Measurements from ENCODE around the gene ATP10B.
A peak's percentile ranks its signal among the peaks of the same experiment; 100 is the strongest.
"Not testable (repeated sequence)": the region's sequence is repeated elsewhere in the genome, so short reads cannot be mapped to it uniquely, and the experiment has no call there.

ATP10B gene

DNA sequence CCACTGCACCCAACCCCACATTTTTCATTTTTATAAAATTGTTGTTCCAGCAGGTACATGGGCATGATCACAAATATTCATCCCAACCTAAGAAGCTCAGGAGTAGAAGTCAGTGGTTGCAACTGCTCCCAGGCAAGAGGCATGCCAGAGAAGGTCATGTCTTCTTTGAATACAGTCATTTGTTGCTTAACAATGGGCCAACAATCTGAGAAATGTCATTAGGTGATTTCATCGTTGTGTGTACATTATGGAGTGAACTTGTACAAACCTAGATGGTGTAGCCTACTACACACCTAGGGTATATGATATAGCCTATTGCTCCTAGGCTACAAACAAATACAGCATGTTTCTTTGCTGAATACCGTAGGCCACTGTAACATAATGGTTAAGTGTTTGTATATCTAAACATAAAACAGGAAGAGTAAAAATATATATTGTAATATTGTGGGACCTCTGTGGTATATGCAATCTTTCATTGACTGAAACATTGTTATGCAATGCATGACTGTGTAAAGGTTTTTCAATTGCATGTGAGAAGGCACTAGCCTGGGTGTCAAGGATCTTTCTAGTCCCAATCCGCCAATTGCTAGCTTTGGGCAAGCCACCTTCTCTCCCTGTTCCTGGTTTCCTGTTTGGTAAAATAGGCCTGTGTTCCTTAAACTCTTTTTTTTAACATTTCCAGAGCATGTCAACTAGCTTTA lies 27.6 kb downstream of the ATP10B start:
- in situ Hi-C loops (cut with MboI; ENCODE audit: low pct_unique_long_range_greater_than_20kb, low sequenced_read_pairs, unreplicated experiment): no loop called here
- DNase-seq (ENCODE audit: low spot score): no peak
- TF ChIP-seq CTCF (IDR thresholded peaks at IDR 0.05; ENCODE audit: extremely low read depth, insufficient read depth, missing control alignments): no peak

DNA sequence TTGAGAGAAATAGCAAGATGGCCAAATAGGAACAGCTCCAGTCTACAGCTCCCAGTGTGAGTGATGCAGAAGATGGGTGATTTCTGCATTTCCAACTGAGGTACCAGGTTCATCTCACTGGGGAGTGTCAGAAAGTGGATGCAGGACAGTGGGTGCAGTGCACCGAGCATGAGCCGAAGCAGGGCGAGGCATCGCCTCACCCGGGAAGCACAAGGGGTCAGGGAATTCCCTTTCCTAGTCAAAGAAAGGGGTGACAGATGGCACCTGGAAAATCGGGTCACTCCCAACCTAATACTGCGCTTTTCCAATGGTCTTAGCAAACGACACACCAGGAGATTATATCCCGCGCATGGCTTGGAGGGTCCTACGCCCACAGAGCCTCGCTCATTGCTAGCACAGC lies 39.0 kb downstream of the ATP10B start:
- DNase-seq (ENCODE audit: low spot score); in situ Hi-C loops (cut with MboI; ENCODE audit: low pct_unique_long_range_greater_than_20kb, low sequenced_read_pairs, unreplicated experiment): not testable (repeated sequence)

DNA sequence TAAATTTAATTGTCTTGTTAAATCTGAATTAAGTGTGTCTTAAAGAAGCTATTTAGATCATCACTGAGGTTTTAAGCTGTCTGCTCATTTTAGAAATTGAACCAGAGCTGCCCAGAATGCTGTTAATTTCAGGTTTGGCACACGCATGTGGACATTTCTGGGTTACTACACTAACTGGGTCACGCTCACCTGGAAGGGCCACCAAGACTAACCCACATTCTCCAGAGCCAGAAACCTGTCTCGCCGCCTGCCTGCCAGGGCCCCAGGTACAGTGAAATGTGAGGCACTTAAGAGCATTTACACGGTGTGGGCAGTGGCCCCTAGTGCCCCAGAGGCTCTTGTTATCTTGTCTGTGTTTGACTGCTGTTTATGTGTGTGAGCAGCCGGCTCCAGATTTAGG lies 46.6 kb downstream of the ATP10B start:
- TF ChIP-seq CTCF (IDR thresholded peaks at IDR 0.05; ENCODE audit: extremely low read depth, insufficient read depth, missing control alignments): no peak
- DNase-seq (ENCODE audit: low spot score): no peak
- in situ Hi-C loops (cut with MboI; ENCODE audit: low pct_unique_long_range_greater_than_20kb, low sequenced_read_pairs, unreplicated experiment): no loop called here

DNA sequence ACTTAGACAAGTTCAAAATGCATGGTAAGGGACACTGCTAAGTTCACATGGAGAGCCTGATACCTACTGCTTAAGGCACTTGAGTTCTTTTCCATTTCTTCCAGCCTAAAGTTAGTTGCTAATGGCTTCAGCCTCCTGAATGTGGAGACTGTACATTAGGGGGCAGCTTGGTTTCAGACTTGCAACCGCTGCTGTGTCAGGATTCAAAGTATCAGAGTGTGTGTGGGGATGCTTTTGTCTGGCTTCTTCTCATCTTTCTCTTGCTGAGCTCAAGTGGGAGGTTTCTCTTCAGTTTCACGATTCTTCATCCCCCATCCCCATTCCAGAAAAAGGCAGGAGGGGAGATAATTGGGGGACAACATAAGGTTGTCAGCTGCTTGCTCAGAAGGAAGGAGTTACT lies 49.4 kb downstream of the ATP10B start:
- in situ Hi-C loops (cut with MboI; ENCODE audit: low pct_unique_long_range_greater_than_20kb, low sequenced_read_pairs, unreplicated experiment): no loop called here
- TF ChIP-seq CTCF (IDR thresholded peaks at IDR 0.05; ENCODE audit: extremely low read depth, insufficient read depth, missing control alignments): peak; percentile 21
- DNase-seq (ENCODE audit: low spot score): no peak

- in situ Hi-C loops (cut with MboI; ENCODE audit: low pct_unique_long_range_greater_than_20kb, low sequenced_read_pairs, unreplicated experiment): no loop called here
- no peak for DNase-seq (ENCODE audit: low spot score)
- no peak for TF ChIP-seq CTCF (IDR thresholded peaks at IDR 0.05; ENCODE audit: extremely low read depth, insufficient read depth, missing control alignments)
Measured at GRCh38 chr5:160800375-160801275, 51.4 kb downstream of the ATP10B start.

GRCh38 chr5:160799184-160799583 lies 52.8 kb downstream of the ATP10B start:
- in situ Hi-C loops (cut with MboI; ENCODE audit: low pct_unique_long_range_greater_than_20kb, low sequenced_read_pairs, unreplicated experiment): no loop called here
- no peak for DNase-seq (ENCODE audit: low spot score)

More at GRCh38 chr5:160799184-160799583, 52.8 kb downstream of the ATP10B start:
- TF ChIP-seq CTCF (IDR thresholded peaks at IDR 0.05; ENCODE audit: extremely low read depth, insufficient read depth, missing control alignments): no peak
